IMR-90 (cell line): ENCODE data around the gene SHISAL1. TPM values are rescaled to one million over a fixed set of nuclear protein-coding genes. Genes with fewer than 3 reads are reported as not detected.

ENCODE experiments used
- ATAC-seq: fragments of 200-7000 bp; cut with Tn5 transposase; 2 replicates; pipeline ENCODE4 v1.9.1; 2020; ENCODE audit warnings: low read depth, mild to moderate bottlenecking, moderate library complexity
- BruUV-seq: library from RNA; stranded (reverse); fragments of 400-500 nt; replicated peaks from 2 replicates; lab custom pipeline; 2021; lab: Mats Ljungman, UMichigan
- CTCF ChIA-PET: fragments of 300-600 bp; formaldehyde crosslinking; extraction: SDS; loops from one replicate; lab custom pipeline; 2021; ENCODE audit warnings: antibody characterized with exemption; lab: Yijun Ruan, JAX
- POLR2A ChIA-PET: fragments of 300-600 bp; sonication (Branson Sonifier 250); formaldehyde crosslinking; loops from one replicate; lab custom pipeline; 2022; ENCODE audit warnings: antibody characterized with exemption; ENCODE audit not compliant: unreplicated experiment; lab: Charles Lee
- DNase-seq: peaks from one replicate; pipeline ENCODE4 v3.0.0; 2013
- H2AFZ ChIP-seq: replicated peaks from 2 replicates; pipeline ENCODE3; 2013; ENCODE audit warnings: low read length, mild to moderate bottlenecking; ENCODE audit not compliant: poor library complexity
- H2AK5ac ChIP-seq: 2 replicates; pipeline ENCODE4 v1.6.1; 2013; ENCODE audit warnings: low read depth, low read length, inconsistent platforms
- H2AK9ac ChIP-seq: replicated peaks from 2 replicates; pipeline ENCODE3; 2013; ENCODE audit warnings: mild to moderate bottlenecking, low read depth, low read length, moderate library complexity; ENCODE audit not compliant: poor library complexity
- H2BK120ac ChIP-seq: 2 replicates; pipeline ENCODE4 v1.6.1; 2013; ENCODE audit warnings: low read depth, low read length, inconsistent platforms
- H2BK15ac ChIP-seq: 3 replicates; pipeline ENCODE4 v1.6.1; 2013; ENCODE audit warnings: low read depth, low read length, inconsistent platforms
- H2BK20ac ChIP-seq: 2 replicates; pipeline ENCODE4 v1.6.1; 2013; ENCODE audit warnings: low read depth, mild to moderate bottlenecking, inconsistent platforms, low read length, moderate library complexity
- H2BK5ac ChIP-seq: 2 replicates; pipeline ENCODE4 v1.6.1; 2013; ENCODE audit warnings: mild to moderate bottlenecking, low read depth, low read length, inconsistent platforms; ENCODE audit not compliant: poor library complexity, severe bottlenecking
- H3K14ac ChIP-seq: replicated peaks from 2 replicates; pipeline ENCODE4 v1.6.1; 2013; ENCODE audit warnings: low read depth, low read length, inconsistent platforms
- H3K18ac ChIP-seq: 2 replicates; pipeline ENCODE4 v1.6.1; 2013; ENCODE audit warnings: low read depth, low read length, control low read depth
- H3K23ac ChIP-seq: 2 replicates; pipeline ENCODE4 v1.6.1; 2013; ENCODE audit warnings: low read depth, low read length, inconsistent platforms
- H3K27ac ChIP-seq: 2 replicates; pipeline ENCODE4 v1.5.1; 2013; ENCODE audit warnings: mild to moderate bottlenecking, control low read depth, low read length; ENCODE audit not compliant: insufficient read depth
- H3K27me3 ChIP-seq: 2 replicates; pipeline ENCODE4 v1.6.1; 2013; ENCODE audit warnings: low read length; ENCODE audit not compliant: control insufficient read depth, insufficient read depth
- H3K36me3 ChIP-seq: 2 replicates; pipeline ENCODE4 v1.6.1; 2013; ENCODE audit warnings: low read length, mixed read lengths; ENCODE audit not compliant: control insufficient read depth, insufficient read depth
- H3K4ac ChIP-seq: 2 replicates; pipeline ENCODE4 v1.6.1; 2013; ENCODE audit warnings: low read depth, low read length, inconsistent platforms
- H3K4me1 ChIP-seq: 2 replicates; pipeline ENCODE4 v1.6.1; 2013; ENCODE audit warnings: low read length, mixed read lengths; ENCODE audit not compliant: control insufficient read depth, insufficient read depth
- H3K4me2 ChIP-seq: 2 replicates; pipeline ENCODE4 v1.6.1; 2013; ENCODE audit warnings: low read depth, mild to moderate bottlenecking, control low read depth, low read length, moderate library complexity
- H3K4me3 ChIP-seq: 2 replicates; pipeline ENCODE4 v1.5.1; 2013; ENCODE audit warnings: low read depth, mild to moderate bottlenecking, control low read depth, low read length, moderate library complexity; ENCODE audit not compliant: insufficient read depth
- H3K56ac ChIP-seq: 2 replicates; pipeline ENCODE4 v1.6.1; 2013; ENCODE audit warnings: low read length, inconsistent platforms; ENCODE audit not compliant: insufficient read depth; ENCODE audit errors: extremely low read depth
- H3K79me1 ChIP-seq, 2 experiments: 2 replicates each; pipeline ENCODE4 v1.6.1; 2013; ENCODE audit warnings: low read length in 2 of 2, inconsistent platforms in 1 of 2, low read depth in 1 of 2
- H3K9ac ChIP-seq: 2 replicates; pipeline ENCODE4 v1.6.1; 2013; ENCODE audit warnings: low read depth, low read length, control low read depth
- H3K9me1 ChIP-seq: 2 replicates; pipeline ENCODE4 v1.6.1; 2013; ENCODE audit warnings: low read length, inconsistent platforms; ENCODE audit not compliant: insufficient read depth
- H3K9me3 ChIP-seq: 2 replicates; pipeline ENCODE4 v1.6.1; 2013; ENCODE audit warnings: low read length; ENCODE audit not compliant: control insufficient read depth, insufficient read depth
- H4K20me1 ChIP-seq: 2 replicates; pipeline ENCODE4 v1.6.1; 2013; ENCODE audit warnings: low read length, inconsistent platforms; ENCODE audit not compliant: insufficient read depth
- H4K5ac ChIP-seq: 2 replicates; pipeline ENCODE4 v1.6.1; 2013; ENCODE audit warnings: mild to moderate bottlenecking, low read depth, low read length, control low read depth
- H4K8ac ChIP-seq, 2 experiments: 2 replicates each; pipeline ENCODE4 v1.6.1; 2013; ENCODE audit warnings: low read depth in 2 of 2, low read length in 2 of 2, control low read depth in 1 of 2, inconsistent platforms in 1 of 2
- H4K91ac ChIP-seq: 2 replicates; pipeline ENCODE4 v1.6.1; 2013; ENCODE audit warnings: low read depth, low read length, inconsistent platforms; ENCODE audit not compliant: insufficient read depth
- BHLHE40 ChIP-seq: fragments of 150-350 bp; IDR thresholded peaks from 2 replicates; pipeline ENCODE4 v1.6.1; 2016; ENCODE audit warnings: mild to moderate bottlenecking, low read depth, low read length
- CEBPB ChIP-seq: IDR thresholded peaks from 2 replicates; pipeline ENCODE4 v1.6.1; 2012; ENCODE audit warnings: low read depth, low read length, improper control_type of control experiment
- CHD1 ChIP-seq: IDR thresholded peaks from 2 replicates; pipeline ENCODE4 v1.6.1; 2012; ENCODE audit warnings: low read depth, low read length, improper control_type of control experiment
- FOS ChIP-seq: fragments of 150-350 bp; IDR thresholded peaks from 2 replicates; pipeline ENCODE4 v1.6.1; 2016; ENCODE audit warnings: low read depth, low read length
- MAZ ChIP-seq: IDR thresholded peaks from 2 replicates; pipeline ENCODE4 v1.6.1; 2012; ENCODE audit warnings: low read depth, mild to moderate bottlenecking, low read length, improper control_type of control experiment, moderate library complexity, borderline replicate concordance
- MXI1 ChIP-seq: IDR thresholded peaks from 2 replicates; pipeline ENCODE4 v1.6.1; 2012; ENCODE audit warnings: low read depth, mild to moderate bottlenecking, low read length, moderate library complexity, borderline replicate concordance
- NFE2L2 ChIP-seq: fragments of 150-350 bp; IDR thresholded peaks from 2 replicates; pipeline ENCODE4 v1.6.1; 2016; ENCODE audit warnings: low read depth, mild to moderate bottlenecking, low read length
- POLR2A ChIP-seq: IDR thresholded peaks from 2 replicates; pipeline ENCODE4 v1.6.1; 2012; ENCODE audit warnings: mild to moderate bottlenecking, low read depth, low read length
- RAD21 ChIP-seq: IDR thresholded peaks from 2 replicates; pipeline ENCODE4 v1.6.1; 2012; ENCODE audit warnings: low read length, improper control_type of control experiment
- RCOR1 ChIP-seq: IDR thresholded peaks from 2 replicates; pipeline ENCODE4 v1.6.1; 2012; ENCODE audit warnings: mild to moderate bottlenecking, low read length, improper control_type of control experiment; ENCODE audit not compliant: insufficient replicate concordance
- SMC3 ChIP-seq: fragments of 150-350 bp; IDR thresholded peaks from 2 replicates; pipeline ENCODE4 v1.6.1; 2016; ENCODE audit warnings: low read depth, mild to moderate bottlenecking, antibody characterized with exemption, low read length, moderate library complexity
- USF2 ChIP-seq: fragments of 150-350 bp; IDR thresholded peaks from 2 replicates; pipeline ENCODE4 v1.6.1; 2017; ENCODE audit warnings: mild to moderate bottlenecking, antibody characterized with exemption, low read length, low read depth
- WGBS, 2 experiments: methylation state at CpG; one replicate each; pipeline versions ENCODE4 v1.1.5 to v1.1.7; 2013; ENCODE audit warnings: missing lambda C conversion rate in 2 of 2; ENCODE audit not compliant: insufficient read length in 1 of 2; ENCODE audit errors: extremely low coverage in 2 of 2; 5-methylcytosine and 5-hydroxymethylcytosine counted together
- dilution Hi-C: fragments of 300-500 bp; cut with HindIII; formaldehyde crosslinking; loops from one replicate; pipeline ENCODE4 v1.14.3; 2018; ENCODE audit warnings: low sequenced_read_pairs; ENCODE audit not compliant: unreplicated experiment
- in situ Hi-C: fragments of 300-500 bp; cut with MboI; formaldehyde crosslinking; loops from 3 replicates; pipeline ENCODE4 v1.14.3; 2019; ENCODE audit warnings: low sequenced_read_pairs, inconsistent platforms, mixed read lengths
- intact Hi-C: fragments of 100-400 bp; cut with micrococcal nuclease; formaldehyde crosslinking; loops from 2 replicates; pipeline ENCODE4 v1.10.0; 2022
- polyA plus RNA-seq, 3 experiments: library from polyadenylated mRNA; depleted of rRNA; stranded (reverse); fragments of >200 nt; gene quantifications; 2 replicates each; pipeline ENCODE4 v1.2.3, GENCODE V29; 2012; ENCODE audit warnings: low replicate concordance in 1 of 3
- total RNA-seq: library from RNA; depleted of rRNA; stranded (reverse); fragments of >200 nt; gene quantifications from 2 replicates; pipeline ENCODE4 v1.2.3, GENCODE V29; 2012
- TF ChIP-seq, protein P1 (sequence below): conservative IDR thresholded peaks from 2 replicates; pipeline ENCODE4 v1.5.1; 2012; ENCODE audit warnings: mild to moderate bottlenecking, low read depth, low read length, improper control_type of control experiment

The SHISAL1 gene
- total and polyA plus RNA-seq, 2 of the 4 experiments (the other 2 are of a cell fraction), result 1.0 to 1.4 TPM

DNA sequence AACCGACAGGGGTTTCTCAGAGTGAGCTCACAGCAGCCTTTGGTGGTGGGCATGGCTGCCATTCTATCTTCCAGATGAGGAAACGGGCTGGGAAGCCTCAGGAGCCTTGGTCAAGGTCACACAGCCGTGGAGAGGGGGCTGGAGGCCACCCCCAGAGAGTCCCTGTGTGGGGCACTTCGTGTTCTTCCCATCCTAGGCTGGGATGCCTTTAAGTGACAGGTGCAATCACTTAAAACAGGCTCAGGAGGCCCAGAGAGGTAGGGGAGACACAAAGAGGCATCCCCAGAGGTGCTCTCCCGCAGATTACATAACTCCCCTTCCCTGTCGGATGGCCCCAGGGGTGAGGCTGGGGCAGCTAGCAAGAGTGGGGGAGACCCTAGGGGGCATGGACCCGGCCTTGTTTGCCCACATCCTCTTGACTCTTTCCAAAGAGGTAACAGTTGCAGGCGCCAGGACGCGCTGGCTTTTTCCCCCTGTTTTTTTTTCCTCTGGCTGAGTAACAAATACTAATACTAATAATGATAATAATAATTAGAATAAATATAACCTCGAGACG is 17.5 kb upstream of the SHISAL1 start:
- H3K79me1 ChIP-seq, result peaks cover 0 to 6% of the 10 kb centered on the region in 2 experiments; a peak in 1 of 4 replicates
- H3K4me2 ChIP-seq, result no peak overlapping the region; the same call in 1 of the 2 replicates
- intact Hi-C loops, result no loop called here
- peaks cover 7% of the 10 kb centered on the region for H3K9me1 ChIP-seq
- DNase-seq (no peak), ATAC-seq (no peak)
- no peak overlapping the region for H3K56ac ChIP-seq
- no peak overlapping the region for H4K8ac ChIP-seq
- H4K91ac ChIP-seq, result no peak overlapping the region
- dilution Hi-C loops, result no loop called here
- TF ChIP-seq, protein P1, sequence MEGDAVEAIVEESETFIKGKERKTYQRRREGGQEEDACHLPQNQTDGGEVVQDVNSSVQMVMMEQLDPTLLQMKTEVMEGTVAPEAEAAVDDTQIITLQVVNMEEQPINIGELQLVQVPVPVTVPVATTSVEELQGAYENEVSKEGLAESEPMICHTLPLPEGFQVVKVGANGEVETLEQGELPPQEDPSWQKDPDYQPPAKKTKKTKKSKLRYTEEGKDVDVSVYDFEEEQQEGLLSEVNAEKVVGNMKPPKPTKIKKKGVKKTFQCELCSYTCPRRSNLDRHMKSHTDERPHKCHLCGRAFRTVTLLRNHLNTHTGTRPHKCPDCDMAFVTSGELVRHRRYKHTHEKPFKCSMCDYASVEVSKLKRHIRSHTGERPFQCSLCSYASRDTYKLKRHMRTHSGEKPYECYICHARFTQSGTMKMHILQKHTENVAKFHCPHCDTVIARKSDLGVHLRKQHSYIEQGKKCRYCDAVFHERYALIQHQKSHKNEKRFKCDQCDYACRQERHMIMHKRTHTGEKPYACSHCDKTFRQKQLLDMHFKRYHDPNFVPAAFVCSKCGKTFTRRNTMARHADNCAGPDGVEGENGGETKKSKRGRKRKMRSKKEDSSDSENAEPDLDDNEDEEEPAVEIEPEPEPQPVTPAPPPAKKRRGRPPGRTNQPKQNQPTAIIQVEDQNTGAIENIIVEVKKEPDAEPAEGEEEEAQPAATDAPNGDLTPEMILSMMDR, result no peak
- no peak for TF ChIP-seq POLR2A
- no peak for TF ChIP-seq MAZ
- no peak for TF ChIP-seq SMC3
- no peak for TF ChIP-seq CHD1
- TF ChIP-seq NFE2L2, result no peak
- no peak for TF ChIP-seq FOS
- no peak for TF ChIP-seq BHLHE40
- no peak for TF ChIP-seq RCOR1
- TF ChIP-seq MXI1, result no peak
- no peak for TF ChIP-seq RAD21
- TF ChIP-seq USF2, result no peak
- no peak for TF ChIP-seq CEBPB
- no peak overlapping the region for H2BK20ac ChIP-seq
- no peak overlapping the region for H2AK5ac ChIP-seq
- H3K4me3 ChIP-seq, result no peak overlapping the region; the same call in 1 of the 2 replicates
- H2AK9ac ChIP-seq, result no peak overlapping the region
- no peaks in the 10 kb centered on the region for H3K9me3 ChIP-seq
- H3K4me1 ChIP-seq, result peaks cover 13% of the 10 kb centered on the region; the same call in 1 of the 2 replicates
- H4K20me1 ChIP-seq, result peaks cover 8% of the 10 kb centered on the region; the same call in 1 of the 2 replicates
- no peak overlapping the region for H4K5ac ChIP-seq
- ChIA-PET CTCF (no interaction called here), POLR2A (no interaction called here)
- no peak overlapping the region for H2BK5ac ChIP-seq
- no peak overlapping the region for H3K9ac ChIP-seq
- H3K27ac ChIP-seq, result no peak overlapping the region
- H2BK15ac ChIP-seq, result no peak overlapping the region
- no peak overlapping the region for H2BK120ac ChIP-seq
- H3K36me3 ChIP-seq, result no peaks in the 10 kb centered on the region
- no peak overlapping the region for H3K23ac ChIP-seq
- H3K4ac ChIP-seq, result no peak overlapping the region
- H3K18ac ChIP-seq, result no peak overlapping the region
- no peak overlapping the region for H3K14ac ChIP-seq
- no TSS peak for BruUV-seq
- in situ Hi-C loops, result loop anchor here (10.0 kb wide), 1 partner anchor 335 kb away; no protein-coding TSS in a partner anchor
- H3K27me3 ChIP-seq, result peaks cover 16% of the 10 kb centered on the region
- 100% methylated on average over 2 of the region's 12 CpGs; no CpG with 5 or more reads in 1 of the 2 experiments for WGBS, 2 experiments
- no peak overlapping the region for H2AFZ ChIP-seq
